SW 1271 (cell line): ENCODE data around the gene AFF2.

Experiments used
- DNase-seq, 2 experiments: peaks; one replicate each; lab custom pipeline; 2025; lab: John Stamatoyannopoulos, UW

Gene AFF2

GRCh38 chrX:148741441-148741840 is 241.0 kb downstream of the AFF2 start:
- DNase-seq = no peak

DNA sequence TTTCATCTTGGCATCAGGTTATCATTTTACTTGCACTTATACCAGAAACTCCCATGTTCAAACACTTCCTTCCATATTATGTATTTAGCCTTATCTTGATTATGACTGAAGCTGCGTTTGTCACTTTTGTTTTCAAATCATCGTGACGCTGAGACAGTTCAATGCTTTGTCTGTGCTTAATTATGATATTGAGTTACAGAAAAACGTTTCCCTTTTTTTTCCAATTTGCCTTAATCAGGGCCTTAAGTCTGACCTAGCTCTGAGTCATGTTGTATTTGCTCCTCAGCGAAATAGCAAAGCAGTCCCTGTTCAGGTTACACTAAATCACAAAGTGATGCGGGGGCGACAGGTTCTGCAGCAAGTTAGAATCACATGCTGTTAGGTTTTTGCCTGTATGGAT is 254.7 kb downstream of the AFF2 start:
- DNase-seq = no peak

- no peak for DNase-seq
Observed at GRCh38 chrX:148763896-148764295, 263.5 kb downstream of the AFF2 start.

GRCh38 chrX:148768296-148768695 is 267.9 kb downstream of the AFF2 start:
- DNase-seq = no peak

GRCh38 chrX:148771440-148771839 is 271.0 kb downstream of the AFF2 start:
- no peak for DNase-seq

GRCh38 chrX:148774276-148774675 is 273.9 kb downstream of the AFF2 start:
- DNase-seq = no peak

GRCh38 chrX:148784137-148784536 is 283.7 kb downstream of the AFF2 start:
- DNase-seq = no peak

DNA sequence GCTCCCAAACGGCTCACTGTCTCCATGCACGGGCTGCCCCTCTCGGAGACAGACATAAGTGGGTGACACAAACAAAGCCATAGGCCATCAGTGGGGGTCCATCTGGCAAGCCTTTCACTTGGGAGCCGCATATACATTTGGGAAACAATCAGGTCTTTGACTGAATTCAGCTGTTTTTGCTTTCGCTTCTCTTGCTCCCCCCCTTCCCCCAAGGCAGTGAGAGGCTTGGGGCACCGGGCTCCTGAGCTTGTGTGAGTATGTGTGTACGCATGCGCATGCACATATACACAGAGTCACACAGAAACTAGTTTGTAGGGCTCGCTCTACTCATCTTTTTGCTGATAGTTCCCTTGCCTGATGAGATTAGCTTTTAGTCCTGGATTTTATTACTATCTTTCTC is 284.4 kb downstream of the AFF2 start:
- DNase-seq = no peak

DNA sequence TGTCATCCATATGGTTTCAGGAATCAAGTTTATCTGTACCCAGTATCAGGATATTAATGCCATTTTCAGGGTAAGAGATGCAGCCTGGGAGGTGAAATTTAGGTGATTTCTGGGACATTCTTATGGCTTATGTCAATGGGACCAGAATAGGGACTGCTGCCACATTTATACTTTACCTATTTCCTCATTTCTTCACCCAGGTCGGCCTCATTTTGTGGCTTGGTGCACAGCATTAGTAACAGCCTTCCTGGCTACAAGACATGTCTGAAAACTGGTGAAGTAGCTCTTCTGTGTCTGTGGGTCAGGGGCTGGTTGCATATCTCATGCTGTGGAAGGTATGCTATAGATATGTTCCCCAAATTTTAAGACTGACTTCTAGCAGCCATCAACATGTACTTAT is 284.8 kb downstream of the AFF2 start:
- no peak for DNase-seq

GRCh38 chrX:148788449-148788848 is 288.0 kb downstream of the AFF2 start:
- no peak for DNase-seq

- DNase-seq = no peak
Observed at GRCh38 chrX:148794350-148794749, 293.9 kb downstream of the AFF2 start.

GRCh38 chrX:148804579-148805355 is 304.4 kb downstream of the AFF2 start:
- DNase-seq = no peak

DNA sequence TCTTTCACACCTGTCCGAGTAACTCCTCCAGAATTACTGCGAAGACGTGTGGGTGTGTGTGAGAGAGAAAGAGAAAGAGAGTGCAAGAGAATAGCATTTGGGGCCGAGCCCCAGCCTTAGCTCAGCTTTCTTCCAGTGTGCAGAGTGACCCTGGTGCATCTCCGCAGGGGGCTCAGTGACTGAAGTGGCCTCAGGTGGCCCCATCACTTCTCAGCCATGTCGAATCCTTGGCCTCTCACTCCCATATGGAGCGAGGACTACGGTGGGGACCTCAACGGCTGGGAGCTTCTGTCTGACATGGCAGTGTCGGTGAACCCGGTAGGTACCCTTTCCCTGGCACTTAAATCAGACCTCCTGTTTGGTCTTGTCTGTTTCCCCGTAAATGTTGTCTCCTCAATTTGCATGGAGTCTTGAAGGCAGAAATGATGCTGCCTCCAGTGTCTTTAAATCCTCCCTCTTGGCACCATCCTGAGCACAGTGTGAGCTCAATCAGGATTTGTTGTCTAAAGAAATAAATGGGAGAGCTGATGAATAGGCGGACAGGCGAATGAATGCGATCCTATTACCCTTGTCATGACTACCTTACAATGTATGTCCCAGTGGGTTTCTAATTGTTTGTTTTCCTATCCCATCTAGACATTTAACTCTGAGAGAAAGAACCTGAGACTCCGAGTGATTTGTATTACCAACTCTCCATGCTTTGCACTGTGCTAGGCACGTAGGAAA is 305.9 kb downstream of the AFF2 start:
- DNase-seq = no peak

DNA sequence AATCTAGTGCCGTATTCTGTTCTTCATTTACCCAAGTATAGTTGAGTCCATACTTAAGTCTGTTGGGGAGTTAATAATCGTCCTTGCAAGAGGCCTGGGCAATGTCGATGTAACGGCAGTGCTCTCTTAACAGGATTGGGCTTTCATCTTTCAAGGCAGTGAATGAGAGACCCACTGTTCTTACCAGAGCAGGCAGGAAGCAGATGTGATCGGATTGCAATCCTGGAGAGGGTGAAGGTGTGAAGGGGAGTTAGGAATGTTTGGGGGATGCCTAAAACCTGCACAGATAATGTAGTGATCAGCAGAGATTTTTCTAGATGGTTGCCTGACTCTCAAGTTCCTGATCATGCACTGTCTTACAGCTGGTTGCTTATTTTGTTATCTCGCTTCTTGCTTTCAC is 308.4 kb downstream of the AFF2 start:
- DNase-seq = no peak

DNA sequence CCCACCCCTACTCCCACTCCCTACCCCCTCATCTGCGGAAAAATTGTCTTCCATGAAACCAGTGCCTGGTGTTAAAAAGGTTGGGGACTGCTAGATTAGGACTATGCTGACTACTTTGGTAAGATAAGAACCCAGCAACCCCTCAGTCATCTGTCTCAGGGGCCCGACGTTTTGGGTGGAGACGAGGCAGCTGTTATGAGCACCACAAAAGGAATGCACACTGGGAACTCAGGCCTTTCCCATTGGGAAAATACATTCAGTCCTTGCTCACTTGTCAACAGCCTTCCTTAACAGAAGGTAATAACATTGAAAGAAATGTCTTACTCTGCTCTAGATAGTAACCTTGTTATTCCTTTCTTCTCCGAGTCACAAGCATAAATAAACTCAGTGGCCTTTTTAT is 310.8 kb downstream of the AFF2 start:
- no peak for DNase-seq

GRCh38 chrX:148813422-148813821 is 313.0 kb downstream of the AFF2 start:
- DNase-seq = no peak

DNA sequence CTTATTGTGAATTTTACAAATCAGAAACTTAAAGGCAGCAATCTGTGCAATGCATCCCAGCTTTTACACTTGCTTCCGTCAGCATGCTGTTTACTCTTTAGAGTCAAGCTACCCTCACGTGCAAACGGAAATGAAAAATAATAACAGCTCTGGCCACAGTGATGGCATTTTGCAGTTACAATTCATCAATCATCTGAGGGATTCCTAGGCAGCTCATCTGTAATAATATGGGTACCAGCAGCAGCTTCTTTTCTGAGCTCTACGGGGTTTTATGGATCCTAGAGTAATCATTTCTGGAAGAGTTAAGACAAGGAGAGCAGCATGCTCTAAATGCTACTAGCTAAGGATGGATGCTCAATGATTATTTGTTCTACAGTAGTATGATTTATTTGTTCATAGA is 313.6 kb downstream of the AFF2 start:
- no peak for DNase-seq

DNA sequence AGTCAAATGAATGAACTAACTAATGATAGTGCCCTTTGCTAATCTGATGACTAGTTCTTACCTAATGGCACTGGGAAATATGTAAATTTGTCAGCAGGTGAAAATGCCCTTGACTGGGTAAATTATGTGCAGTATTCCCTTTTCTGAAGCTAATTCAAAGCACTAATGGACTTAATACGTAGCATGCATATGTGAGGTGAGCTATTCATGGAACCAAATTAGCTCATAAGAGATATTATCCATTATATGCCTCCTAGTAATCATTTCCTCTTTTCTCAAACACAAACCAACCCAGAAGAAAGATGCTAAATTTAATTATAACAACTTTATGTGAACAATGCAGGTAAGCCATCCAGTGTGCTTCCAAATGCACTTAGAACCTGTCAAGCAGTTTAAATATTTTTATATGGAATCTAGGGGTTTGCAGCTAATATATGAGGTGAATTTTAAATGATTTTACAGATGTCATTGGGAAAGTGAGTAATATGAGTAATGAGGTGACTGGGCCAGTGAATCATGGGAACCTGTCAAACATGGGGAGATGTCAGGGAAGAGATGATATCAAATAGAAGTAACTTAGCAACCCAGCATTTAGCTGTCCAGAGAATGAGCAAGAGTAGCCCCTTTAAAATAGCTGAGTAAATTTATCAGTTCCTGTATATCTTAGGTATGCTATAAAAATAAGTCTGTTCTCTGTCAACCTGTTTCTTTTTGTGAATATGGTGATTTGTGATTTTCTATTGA is 315.0 kb downstream of the AFF2 start:
- no peak for DNase-seq

GRCh38 chrX:148823986-148824385 is 323.6 kb downstream of the AFF2 start:
- DNase-seq = no peak

- DNase-seq = no peak
Observed at GRCh38 chrX:148825696-148826095, 325.3 kb downstream of the AFF2 start.

GRCh38 chrX:148836741-148837140 is 336.3 kb downstream of the AFF2 start:
- DNase-seq = no peak

DNA sequence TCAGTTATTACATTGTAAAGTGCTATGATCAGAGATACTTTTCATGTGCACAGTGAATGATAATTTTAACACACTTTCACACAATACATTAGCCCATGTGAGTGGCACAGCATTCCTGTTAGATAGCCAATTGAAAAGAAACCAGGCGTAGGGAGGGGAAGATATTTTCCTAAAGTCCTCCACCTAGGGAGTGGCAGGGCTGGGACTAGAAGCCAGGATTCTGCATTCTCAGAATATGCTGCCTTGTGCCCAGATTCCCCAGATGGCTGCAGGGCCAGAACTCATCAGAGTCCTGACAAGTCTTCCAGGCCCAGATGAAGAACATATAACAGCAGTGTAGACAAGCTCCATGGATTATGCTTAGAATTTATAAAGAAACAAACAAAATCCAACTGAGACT is 350.2 kb downstream of the AFF2 start:
- no peak for DNase-seq

- no peak for DNase-seq
Observed at GRCh38 chrX:148854306-148854705, 353.9 kb downstream of the AFF2 start.
